ENCODE measurements around the gene INPP5D. TPM values are rescaled to one million over a fixed set of nuclear protein-coding genes. Genes with fewer than 3 reads are reported as not detected.

Gene INPP5D
- polyA plus RNA-seq, 2 of the 4 experiments (the other 2 are of a cell fraction): 0.26 to 0.53 TPM

GRCh38 chr2:233129351-233129978, 69.3 kb downstream of the INPP5D start:
- no peak for FAIRE-seq
- Histone ChIP-seq H3K4me1 (no peaks in the 10 kb centered on the region), H3K4me3 (no peak overlapping the region), H3K27ac (no peak overlapping the region), H3K4me2 (no peak overlapping the region), H3K9me3 (no peaks in the 10 kb centered on the region)
- ATAC-seq: peak; percentile 50 to 74; a peak in 3 of 6 replicates
- ChIA-PET POLR2A (no interaction called here), CTCF (interaction anchor here (1.0 to 1.6 kb wide), 5 partner anchors 9 to 114 kb away, joined by 3 to 4 read pairs (median 3); no protein-coding TSS in a partner anchor)
- TF ChIP-seq CHD2 (IDR thresholded peaks at IDR 0.05; ENCODE audit: low read length, partially characterized antibody) (no peak), SMC3 (IDR thresholded peaks at IDR 0.05) (no peak), RAD21 (conservative IDR thresholded peaks at IDR 0.05 in 1 of 2, IDR thresholded peaks at IDR 0.05 in 1 of 2) (no peak), HDAC2 (IDR thresholded peaks at IDR 0.05) (no peak), ESRRA (IDR thresholded peaks at IDR 0.05; ENCODE audit: borderline replicate concordance, low read length) (no peak), PHF8 (IDR thresholded peaks at IDR 0.05; ENCODE audit: borderline replicate concordance, low read depth) (no peak), HES2 (IDR thresholded peaks at IDR 0.05) (no peak), EP300 (IDR thresholded peaks at IDR 0.05) (no peak), ZNF302 (CRISPR knock-in tag; IDR thresholded peaks at IDR 0.05) (no peak), TP53 (CRISPR knock-in tag; IDR thresholded peaks at IDR 0.05) (no peak), EHMT2 (IDR thresholded peaks at IDR 0.05; ENCODE audit: low read depth) (no peak)
- TF ChIP-seq, protein P1, sequence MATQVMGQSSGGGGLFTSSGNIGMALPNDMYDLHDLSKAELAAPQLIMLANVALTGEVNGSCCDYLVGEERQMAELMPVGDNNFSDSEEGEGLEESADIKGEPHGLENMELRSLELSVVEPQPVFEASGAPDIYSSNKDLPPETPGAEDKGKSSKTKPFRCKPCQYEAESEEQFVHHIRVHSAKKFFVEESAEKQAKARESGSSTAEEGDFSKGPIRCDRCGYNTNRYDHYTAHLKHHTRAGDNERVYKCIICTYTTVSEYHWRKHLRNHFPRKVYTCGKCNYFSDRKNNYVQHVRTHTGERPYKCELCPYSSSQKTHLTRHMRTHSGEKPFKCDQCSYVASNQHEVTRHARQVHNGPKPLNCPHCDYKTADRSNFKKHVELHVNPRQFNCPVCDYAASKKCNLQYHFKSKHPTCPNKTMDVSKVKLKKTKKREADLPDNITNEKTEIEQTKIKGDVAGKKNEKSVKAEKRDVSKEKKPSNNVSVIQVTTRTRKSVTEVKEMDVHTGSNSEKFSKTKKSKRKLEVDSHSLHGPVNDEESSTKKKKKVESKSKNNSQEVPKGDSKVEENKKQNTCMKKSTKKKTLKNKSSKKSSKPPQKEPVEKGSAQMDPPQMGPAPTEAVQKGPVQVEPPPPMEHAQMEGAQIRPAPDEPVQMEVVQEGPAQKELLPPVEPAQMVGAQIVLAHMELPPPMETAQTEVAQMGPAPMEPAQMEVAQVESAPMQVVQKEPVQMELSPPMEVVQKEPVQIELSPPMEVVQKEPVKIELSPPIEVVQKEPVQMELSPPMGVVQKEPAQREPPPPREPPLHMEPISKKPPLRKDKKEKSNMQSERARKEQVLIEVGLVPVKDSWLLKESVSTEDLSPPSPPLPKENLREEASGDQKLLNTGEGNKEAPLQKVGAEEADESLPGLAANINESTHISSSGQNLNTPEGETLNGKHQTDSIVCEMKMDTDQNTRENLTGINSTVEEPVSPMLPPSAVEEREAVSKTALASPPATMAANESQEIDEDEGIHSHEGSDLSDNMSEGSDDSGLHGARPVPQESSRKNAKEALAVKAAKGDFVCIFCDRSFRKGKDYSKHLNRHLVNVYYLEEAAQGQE (IDR thresholded peaks at IDR 0.05): no peak
- 59% methylated on average over 9 of the region's 9 CpGs for WGBS (ENCODE audit: missing lambda C conversion rate)
- peak in 1 of 2 experiments; percentile 21 for DNase-seq (ENCODE audit: low read depth in 1 of 2, low spot score in 1 of 2)

DNA sequence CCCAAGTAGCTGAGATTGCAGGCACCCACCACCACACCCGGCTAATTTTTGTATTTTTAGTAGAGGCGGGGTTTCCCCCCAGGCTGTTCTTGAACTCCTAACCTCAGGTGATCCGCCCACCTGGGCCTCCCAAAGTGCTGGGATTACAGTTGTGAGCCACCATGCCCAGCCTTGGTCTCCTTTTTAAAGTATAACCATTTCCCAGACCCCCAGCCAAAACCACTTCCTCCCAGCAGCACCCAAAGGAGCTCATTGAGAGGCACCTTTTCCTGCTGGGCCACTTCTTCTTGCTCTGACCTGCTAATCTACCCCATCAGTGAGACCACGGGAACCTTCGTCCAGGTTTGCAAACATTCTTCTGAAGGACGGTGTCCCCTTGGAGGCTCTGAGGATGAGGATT, 69.9 kb downstream of the INPP5D start:
- Histone ChIP-seq H3K4me1 (no peaks in the 10 kb centered on the region), H3K27ac (no peak overlapping the region), H3K9me3 (no peaks in the 10 kb centered on the region), H3K4me3 (no peak overlapping the region), H3K4me2 (no peak overlapping the region)
- ATAC-seq (no peak), FAIRE-seq (no peak), DNase-seq (ENCODE audit: low read depth in 1 of 2, low spot score in 1 of 2) (no peak)
- no peak for TF ChIP-seq FOSB (CRISPR knock-in tag; IDR thresholded peaks at IDR 0.05)
- no peak for TF ChIP-seq ESRRA (IDR thresholded peaks at IDR 0.05; ENCODE audit: borderline replicate concordance, low read length)
- TF ChIP-seq BCL3 (IDR thresholded peaks at IDR 0.05): no peak
- TF ChIP-seq FOSL2 (IDR thresholded peaks at IDR 0.05): no peak
- no peak for TF ChIP-seq FOSL2 (CRISPR knock-in tag; IDR thresholded peaks at IDR 0.05)
- TF ChIP-seq JUNB (IDR thresholded peaks at IDR 0.05): no peak
- no peak for TF ChIP-seq ZSCAN20 (CRISPR knock-in tag; IDR thresholded peaks at IDR 0.05)
- no peak for TF ChIP-seq NFE2L2 (conservative IDR thresholded peaks at IDR 0.05; ENCODE audit: low read length)
- POLR2A ChIA-PET: no interaction called here
- CTCF ChIA-PET: interaction anchor here (0.7 to 1.6 kb wide), 7 partner anchors 7 to 113 kb away, joined by 3 to 4 read pairs (median 3); no protein-coding TSS in a partner anchor
- WGBS (ENCODE audit: missing lambda C conversion rate): 76% methylated on average over 6 of the region's 6 CpGs

All from A549 (cell line).